ENCODE data around the gene SV2A. TPM values are rescaled to one million over a fixed set of nuclear protein-coding genes. Genes with fewer than 3 reads are reported as not detected.
"Not testable (repeated sequence)": the region's sequence is repeated elsewhere in the genome, so short reads cannot be mapped to it uniquely, and the experiment has no call there.

Gene SV2A
- total RNA-seq, 1 experiment from 2014 or later, result 47.1 TPM

DNA sequence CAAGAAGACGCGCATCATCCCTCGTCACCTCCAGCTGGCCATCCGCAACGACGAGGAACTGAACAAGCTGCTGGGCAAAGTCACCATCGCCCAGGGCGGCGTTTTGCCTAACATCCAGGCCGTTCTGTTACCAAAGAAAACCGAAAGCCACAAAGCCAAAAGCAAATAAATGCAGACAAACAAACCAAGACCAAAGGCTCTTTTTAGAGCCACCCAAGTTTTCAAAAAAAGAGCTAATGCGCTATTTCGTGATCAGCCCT, 30.5 kb downstream of the SV2A start:
- CTCF ChIA-PET, result interaction anchor here (3.0 kb wide), 1 partner anchor 300 kb away, joined by 25 read pairs; no protein-coding TSS in a partner anchor
- H3K4me3 Mint-ChIP-seq; H3K27ac Mint-ChIP-seq; ATAC-seq; H3K9me3 Mint-ChIP-seq; DNase-seq (ENCODE audit: low spot score); H3K27me3 Mint-ChIP-seq (ENCODE audit: low read depth); H3K36me3 Mint-ChIP-seq; H3K4me1 Mint-ChIP-seq: not testable (repeated sequence)
- TF ChIP-seq TP53 (CRISPR knock-in tag; IDR thresholded peaks at IDR 0.05), result peak; percentile 88; the same call in 1 of the 2 replicates
- peak; percentile 59; the same call in 1 of the 2 replicates for TF ChIP-seq FOXP1 (CRISPR knock-in tag; IDR thresholded peaks at IDR 0.05; ENCODE audit: borderline replicate concordance)
- TF ChIP-seq, protein P1, sequence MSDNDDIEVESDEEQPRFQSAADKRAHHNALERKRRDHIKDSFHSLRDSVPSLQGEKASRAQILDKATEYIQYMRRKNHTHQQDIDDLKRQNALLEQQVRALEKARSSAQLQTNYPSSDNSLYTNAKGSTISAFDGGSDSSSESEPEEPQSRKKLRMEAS (CRISPR knock-in tag; IDR thresholded peaks at IDR 0.05), result peak; percentile 32; the same call in 1 of the 2 replicates
- TF ChIP-seq TEAD4 (CRISPR knock-in tag; IDR thresholded peaks at IDR 0.05), result peak; percentile 15; the same call in 1 of the 2 replicates
- TF ChIP-seq, protein P2, sequence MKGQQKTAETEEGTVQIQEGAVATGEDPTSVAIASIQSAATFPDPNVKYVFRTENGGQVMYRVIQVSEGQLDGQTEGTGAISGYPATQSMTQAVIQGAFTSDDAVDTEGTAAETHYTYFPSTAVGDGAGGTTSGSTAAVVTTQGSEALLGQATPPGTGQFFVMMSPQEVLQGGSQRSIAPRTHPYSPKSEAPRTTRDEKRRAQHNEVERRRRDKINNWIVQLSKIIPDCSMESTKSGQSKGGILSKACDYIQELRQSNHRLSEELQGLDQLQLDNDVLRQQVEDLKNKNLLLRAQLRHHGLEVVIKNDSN (CRISPR knock-in tag; IDR thresholded peaks at IDR 0.05), result peak; percentile 57; the same call in 1 of the 2 replicates
- TF ChIP-seq KAT7 (CRISPR knock-in tag; IDR thresholded peaks at IDR 0.05; ENCODE audit: borderline replicate concordance), result 0 out of 2 replicates have a peak, but pooled peaks have one; percentile 8
- peak; percentile 2; the same call in 1 of the 2 replicates for TF ChIP-seq TEAD1 (CRISPR knock-in tag; IDR thresholded peaks at IDR 0.05)
- TF ChIP-seq SMAD4 (CRISPR knock-in tag; IDR thresholded peaks at IDR 0.05), result peak; percentile 77; the same call in 1 of the 2 replicates
- TF ChIP-seq ZNF281 (CRISPR knock-in tag; IDR thresholded peaks at IDR 0.05), result 0 out of 2 replicates have a peak, but pooled peaks have one; percentile 16
- TF ChIP-seq, protein P3, sequence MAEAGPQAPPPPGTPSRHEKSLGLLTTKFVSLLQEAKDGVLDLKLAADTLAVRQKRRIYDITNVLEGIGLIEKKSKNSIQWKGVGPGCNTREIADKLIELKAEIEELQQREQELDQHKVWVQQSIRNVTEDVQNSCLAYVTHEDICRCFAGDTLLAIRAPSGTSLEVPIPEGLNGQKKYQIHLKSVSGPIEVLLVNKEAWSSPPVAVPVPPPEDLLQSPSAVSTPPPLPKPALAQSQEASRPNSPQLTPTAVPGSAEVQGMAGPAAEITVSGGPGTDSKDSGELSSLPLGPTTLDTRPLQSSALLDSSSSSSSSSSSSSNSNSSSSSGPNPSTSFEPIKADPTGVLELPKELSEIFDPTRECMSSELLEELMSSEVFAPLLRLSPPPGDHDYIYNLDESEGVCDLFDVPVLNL (CRISPR knock-in tag; IDR thresholded peaks at IDR 0.05; ENCODE audit: borderline replicate concordance, low read depth), result 0 out of 2 replicates have a peak, but pooled peaks have one; percentile 66
- 0 out of 2 replicates have a peak, but pooled peaks have one; percentile 10 for TF ChIP-seq JUN (CRISPR knock-in tag; IDR thresholded peaks at IDR 0.05)
- peak; percentile 75; the same call in 1 of the 2 replicates for TF ChIP-seq ZNF425 (CRISPR knock-in tag; conservative IDR thresholded peaks at IDR 0.05)
- TF ChIP-seq, protein P4, sequence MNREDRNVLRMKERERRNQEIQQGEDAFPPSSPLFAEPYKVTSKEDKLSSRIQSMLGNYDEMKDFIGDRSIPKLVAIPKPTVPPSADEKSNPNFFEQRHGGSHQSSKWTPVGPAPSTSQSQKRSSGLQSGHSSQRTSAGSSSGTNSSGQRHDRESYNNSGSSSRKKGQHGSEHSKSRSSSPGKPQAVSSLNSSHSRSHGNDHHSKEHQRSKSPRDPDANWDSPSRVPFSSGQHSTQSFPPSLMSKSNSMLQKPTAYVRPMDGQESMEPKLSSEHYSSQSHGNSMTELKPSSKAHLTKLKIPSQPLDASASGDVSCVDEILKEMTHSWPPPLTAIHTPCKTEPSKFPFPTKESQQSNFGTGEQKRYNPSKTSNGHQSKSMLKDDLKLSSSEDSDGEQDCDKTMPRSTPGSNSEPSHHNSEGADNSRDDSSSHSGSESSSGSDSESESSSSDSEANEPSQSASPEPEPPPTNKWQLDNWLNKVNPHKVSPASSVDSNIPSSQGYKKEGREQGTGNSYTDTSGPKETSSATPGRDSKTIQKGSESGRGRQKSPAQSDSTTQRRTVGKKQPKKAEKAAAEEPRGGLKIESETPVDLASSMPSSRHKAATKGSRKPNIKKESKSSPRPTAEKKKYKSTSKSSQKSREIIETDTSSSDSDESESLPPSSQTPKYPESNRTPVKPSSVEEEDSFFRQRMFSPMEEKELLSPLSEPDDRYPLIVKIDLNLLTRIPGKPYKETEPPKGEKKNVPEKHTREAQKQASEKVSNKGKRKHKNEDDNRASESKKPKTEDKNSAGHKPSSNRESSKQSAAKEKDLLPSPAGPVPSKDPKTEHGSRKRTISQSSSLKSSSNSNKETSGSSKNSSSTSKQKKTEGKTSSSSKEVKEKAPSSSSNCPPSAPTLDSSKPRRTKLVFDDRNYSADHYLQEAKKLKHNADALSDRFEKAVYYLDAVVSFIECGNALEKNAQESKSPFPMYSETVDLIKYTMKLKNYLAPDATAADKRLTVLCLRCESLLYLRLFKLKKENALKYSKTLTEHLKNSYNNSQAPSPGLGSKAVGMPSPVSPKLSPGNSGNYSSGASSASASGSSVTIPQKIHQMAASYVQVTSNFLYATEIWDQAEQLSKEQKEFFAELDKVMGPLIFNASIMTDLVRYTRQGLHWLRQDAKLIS (CRISPR knock-in tag; IDR thresholded peaks at IDR 0.05; ENCODE audit: borderline replicate concordance), result peak; percentile 80; the same call in 1 of the 2 replicates
- TF ChIP-seq FOXJ3 (CRISPR knock-in tag; IDR thresholded peaks at IDR 0.05; ENCODE audit: borderline replicate concordance), result 0 out of 2 replicates have a peak, but pooled peaks have one; percentile 13
- TF ChIP-seq ZNF232 (CRISPR knock-in tag; IDR thresholded peaks at IDR 0.05), result 0 out of 2 replicates have a peak, but pooled peaks have one; percentile 0
- 0 out of 2 replicates have a peak, but pooled peaks have one; percentile 23 for TF ChIP-seq ATF3 (CRISPR knock-in tag; conservative IDR thresholded peaks at IDR 0.05)
- POLR2A ChIA-PET, result interaction anchor here (0.9 to 6.1 kb wide), 27 partner anchors 13 to 477 kb away, joined by 3 to 51 read pairs (median 8); partner anchors contain the start of genes BOLA1, OTUD7B, RPRD2 and SF3B4
